Activated T-cell treated with anti-CD3 and anti-CD28 coated beads for 4 hours (primary cell): ENCODE data around the gene HMG20B.

ENCODE experiments used
- DNase-seq: peaks from one replicate; pipeline ENCODE4 v3.0.0-alpha.2; 2020

The HMG20B gene

GRCh38 chr19:3608079-3608641, 35.4 kb downstream of the HMG20B start:
- no peak for DNase-seq

GRCh38 chr19:3608750-3609322, 36.1 kb downstream of the HMG20B start:
- no peak for DNase-seq

DNA sequence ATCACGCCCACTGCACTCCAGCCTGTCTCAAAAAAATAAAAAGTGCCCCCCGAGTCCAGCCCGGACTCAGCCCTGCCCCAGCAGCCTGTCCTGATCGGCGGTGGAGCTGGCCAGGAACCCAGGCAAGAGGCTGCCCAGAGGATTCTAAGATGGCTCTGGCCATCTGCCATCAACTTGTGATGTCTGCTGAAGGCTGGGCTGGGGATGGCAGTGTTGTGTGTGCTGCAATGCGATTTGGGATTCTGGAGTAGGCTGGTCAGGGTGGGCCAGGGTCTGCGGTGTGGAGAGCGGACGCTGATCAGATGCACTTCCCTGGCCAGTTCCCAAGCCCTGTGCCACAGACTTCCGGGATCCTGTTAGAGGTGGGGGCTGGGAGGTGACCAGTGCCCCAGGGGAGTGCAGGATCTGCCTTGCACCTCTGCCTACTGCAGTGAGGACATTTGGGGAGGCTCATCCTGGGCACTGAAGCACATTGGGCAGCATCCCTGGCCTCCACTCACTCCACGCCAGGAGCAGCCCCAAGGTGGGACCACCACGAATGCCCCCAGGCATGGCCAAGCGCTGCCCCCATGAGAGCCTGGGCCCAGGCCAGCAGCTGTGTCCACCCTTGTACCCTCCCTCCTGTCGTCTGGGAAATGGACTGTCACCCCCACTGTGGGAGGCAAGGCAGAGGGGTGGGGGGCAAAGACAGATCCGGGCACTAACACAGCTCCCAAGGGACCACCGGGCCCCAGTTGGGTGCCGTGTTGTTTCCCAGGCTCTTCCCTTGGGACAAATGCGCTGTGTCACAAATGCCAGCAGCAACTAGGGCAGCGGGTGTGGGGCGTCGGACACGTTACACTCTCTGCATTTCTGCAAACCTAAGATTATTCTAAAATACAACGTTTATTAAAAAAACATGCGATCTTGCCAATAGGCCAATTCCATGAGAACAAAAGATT, 37.3 kb downstream of the HMG20B start:
- DNase-seq, result no peak

- no peak for DNase-seq
Observed at GRCh38 chr19:3610745-3611717, 38.3 kb downstream of the HMG20B start.

DNA sequence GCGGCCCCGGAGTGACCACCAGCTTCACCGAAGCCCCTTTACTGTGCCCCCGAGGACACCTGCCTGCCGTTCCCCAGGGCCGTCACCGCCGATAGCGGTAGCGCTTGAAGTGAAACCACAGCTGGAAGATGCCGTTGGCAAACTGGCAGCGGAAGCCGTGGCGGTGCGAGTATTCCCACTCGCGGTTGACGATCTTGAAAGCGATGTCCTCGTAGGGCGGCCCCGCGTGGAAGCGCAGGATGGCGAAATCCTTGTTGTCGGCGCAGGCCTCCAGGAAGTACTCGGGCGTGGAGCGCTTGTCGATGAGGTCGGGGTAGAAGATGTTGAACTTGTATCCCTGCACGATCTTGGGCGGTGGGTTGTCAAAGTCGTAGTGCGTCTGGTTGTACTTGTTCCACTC, 39.1 kb downstream of the HMG20B start:
- DNase-seq, result no peak

GRCh38 chr19:3612330-3612729, 39.6 kb downstream of the HMG20B start:
- DNase-seq, result no peak

DNA sequence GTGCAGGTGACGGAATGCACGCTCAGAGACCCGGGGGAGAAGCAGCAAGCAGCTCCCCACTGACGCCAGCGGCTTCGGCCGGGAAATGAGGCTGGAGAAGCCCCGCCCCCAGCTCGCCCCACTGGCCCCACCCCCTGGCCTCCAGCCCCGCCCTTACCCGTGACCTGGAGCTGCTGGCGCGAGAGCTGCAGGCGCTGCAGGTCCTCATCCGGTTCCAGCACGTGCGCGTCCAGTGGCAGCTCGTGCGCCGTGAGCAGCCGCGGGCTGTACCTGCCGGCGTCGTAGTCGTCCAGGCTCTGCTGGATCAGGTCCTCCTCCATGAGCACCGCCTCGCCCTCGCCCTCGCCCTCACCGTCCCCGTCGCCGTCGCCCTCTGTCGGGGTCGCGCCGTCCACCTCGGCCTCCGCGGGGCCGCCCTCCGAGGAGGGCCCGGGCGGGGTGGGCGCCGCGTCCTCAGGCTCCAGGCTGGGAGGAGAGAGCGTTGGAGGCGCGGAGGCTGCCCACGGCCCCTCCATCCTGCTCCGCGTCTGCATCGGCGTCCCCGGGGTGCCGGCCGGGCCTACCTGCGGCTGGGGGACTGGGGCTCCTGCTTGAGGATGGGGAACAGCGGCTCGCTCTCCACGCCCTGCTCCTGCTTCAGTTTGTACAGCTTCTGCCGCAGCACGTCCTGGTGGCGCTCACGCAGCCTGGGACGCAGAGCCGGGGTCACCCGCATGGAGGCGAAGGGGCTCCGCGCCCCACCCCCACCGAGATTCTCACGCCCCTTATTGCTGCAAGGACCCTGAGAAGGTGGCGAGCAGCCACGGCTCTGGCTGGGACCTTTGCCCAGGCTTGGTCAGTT, 40.4 kb downstream of the HMG20B start:
- no peak for DNase-seq

DNA sequence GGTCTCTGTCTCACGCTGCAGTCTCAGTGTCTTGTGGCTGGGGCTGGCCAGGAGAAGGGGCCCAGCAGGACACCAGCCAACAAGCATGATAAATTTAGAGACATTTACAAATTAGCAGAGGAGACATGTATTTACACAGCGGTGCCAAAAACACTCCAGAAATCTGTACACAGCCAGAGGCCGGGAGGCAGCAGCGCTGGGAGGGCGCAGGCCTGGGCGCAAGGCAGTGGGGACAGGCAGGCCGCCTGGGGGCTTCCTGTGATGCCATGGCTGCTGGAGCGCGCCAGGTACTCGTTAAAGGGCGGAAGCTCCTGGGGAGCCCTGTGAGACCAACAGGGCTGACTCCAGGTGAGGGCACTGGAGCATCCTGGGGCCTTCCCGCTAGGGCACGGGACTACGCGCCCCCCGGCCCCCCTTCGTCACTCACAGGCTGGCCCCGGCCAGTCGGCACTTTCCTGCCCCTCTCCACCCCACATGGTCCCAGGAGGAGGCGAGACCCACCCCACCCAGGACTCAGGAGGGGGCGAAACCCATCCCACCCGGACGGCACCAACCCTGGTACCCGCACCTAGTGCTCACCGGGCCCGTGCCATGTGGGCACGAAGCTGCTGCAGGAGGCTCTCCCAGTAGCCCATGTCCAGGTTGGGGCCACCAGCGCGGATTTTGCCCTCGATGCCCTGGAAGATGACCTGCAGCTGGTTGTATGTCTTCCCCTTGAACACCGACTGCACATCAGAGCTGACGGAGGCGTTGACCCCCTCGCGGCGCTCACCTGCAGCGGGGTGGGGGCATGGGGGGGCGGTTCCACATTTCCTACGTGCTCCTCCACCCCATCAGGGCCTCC, 41.3 kb downstream of the HMG20B start:
- DNase-seq, result no peak

DNA sequence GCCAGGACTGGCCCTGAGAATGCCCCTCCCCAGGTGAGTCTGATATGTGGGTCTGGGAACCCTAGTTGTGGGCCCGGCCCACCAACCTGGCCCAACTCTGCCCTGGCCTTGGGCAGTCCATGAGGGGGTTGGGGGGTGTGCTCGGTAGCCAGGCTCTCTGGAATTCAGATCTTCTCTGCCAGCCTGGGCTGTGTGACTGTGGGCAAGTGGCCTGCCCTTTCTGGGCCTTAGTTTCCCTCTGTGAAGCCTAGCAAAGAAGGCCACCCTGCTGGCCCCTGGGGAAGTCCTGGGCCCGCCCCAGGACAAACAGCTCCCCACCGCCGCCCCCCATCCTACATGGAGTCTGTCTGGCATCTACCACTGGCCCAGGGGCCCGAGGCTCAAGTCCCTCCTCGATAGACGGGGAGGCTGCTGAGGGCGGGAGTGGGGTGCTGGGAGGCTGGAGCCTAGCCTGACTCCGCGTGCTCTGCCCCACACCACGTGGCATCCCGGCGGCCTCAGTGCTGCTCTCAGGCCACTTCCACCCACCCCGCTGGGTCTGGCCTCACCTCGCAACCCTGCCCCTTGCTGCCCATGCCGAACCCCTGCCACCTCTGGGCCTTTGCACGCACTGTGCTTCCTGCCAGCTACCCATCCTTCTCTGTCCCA, 42.2 kb downstream of the HMG20B start:
- no peak for DNase-seq

GRCh38 chr19:3615524-3616135, 42.9 kb downstream of the HMG20B start:
- no peak for DNase-seq

GRCh38 chr19:3617463-3617862, 44.7 kb downstream of the HMG20B start:
- no peak for DNase-seq

GRCh38 chr19:3618144-3618810, 45.5 kb downstream of the HMG20B start:
- peak; percentile 38 for DNase-seq

- no peak for DNase-seq
Observed at GRCh38 chr19:3618811-3619630, 46.3 kb downstream of the HMG20B start.

- no peak for DNase-seq
Observed at GRCh38 chr19:3619631-3620012, 46.9 kb downstream of the HMG20B start.

GRCh38 chr19:3620145-3620816, 47.5 kb downstream of the HMG20B start:
- DNase-seq, result no peak

- DNase-seq, result no peak
Observed at GRCh38 chr19:3620817-3621547, 48.2 kb downstream of the HMG20B start.

DNA sequence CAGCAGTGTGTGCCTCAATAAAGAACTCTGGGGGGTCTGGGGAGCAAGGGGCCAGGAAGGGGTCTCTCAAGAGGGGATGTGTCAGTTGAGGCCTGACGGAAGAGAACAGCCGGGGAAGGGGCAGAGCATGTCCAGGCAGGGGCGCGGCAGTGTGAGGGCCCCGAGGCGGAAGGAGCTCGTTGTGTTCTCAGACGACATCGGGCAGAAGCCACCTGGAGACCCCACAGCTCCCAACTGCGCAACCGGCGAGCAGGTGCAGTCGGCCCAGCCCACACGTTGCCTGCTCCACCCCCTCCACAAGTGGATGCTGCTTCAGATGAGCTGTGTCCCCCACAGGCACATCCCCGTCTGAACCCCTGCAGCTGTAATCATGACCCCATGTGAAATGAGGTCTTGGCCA, 48.9 kb downstream of the HMG20B start:
- no peak for DNase-seq
